ENCODE data around the gene MUC5B.

GRCh38 chr11:1208144-1208393 lies 14.8 kb upstream of the MUC5B start:
- no peak for TF ChIP-seq POLR2A (IDR thresholded peaks at IDR 0.05; ENCODE audit: low read depth, low read length)
- TF ChIP-seq POLR2AphosphoS5 (IDR thresholded peaks at IDR 0.05; ENCODE audit: low read depth, low read length) = no peak
- TF ChIP-seq TAF1 (IDR thresholded peaks at IDR 0.05; ENCODE audit: borderline replicate concordance, low read depth, low read length) = no peak
